IPS-15b (cell line): Measurements from ENCODE around the gene GBF1.
A peak's percentile ranks its signal among the peaks of the same experiment; 100 is the strongest.

Experiments used
- H3K27me3 ChIP-seq: one replicate; pipeline ENCODE4 v1.6.1; 2013; ENCODE audit warnings: low read length; ENCODE audit not compliant: control insufficient read depth, insufficient read depth
- H3K36me3 ChIP-seq: one replicate; pipeline ENCODE4 v1.6.1; 2013; ENCODE audit warnings: low read length; ENCODE audit not compliant: control insufficient read depth, insufficient read depth
- H3K4me1 ChIP-seq: one replicate; pipeline ENCODE4 v1.6.1; 2013; ENCODE audit warnings: mild to moderate bottlenecking, low read length; ENCODE audit not compliant: control insufficient read depth, insufficient read depth
- H3K4me3 ChIP-seq: one replicate; pipeline ENCODE4 v1.5.1; 2013; ENCODE audit warnings: low read depth, low read length
- H3K9ac ChIP-seq: one replicate; pipeline ENCODE4 v1.6.1; 2013; ENCODE audit warnings: low read depth, mild to moderate bottlenecking, low read length
- H3K9me3 ChIP-seq: one replicate; pipeline ENCODE4 v1.6.1; 2013; ENCODE audit warnings: mild to moderate bottlenecking, low read length; ENCODE audit not compliant: control insufficient read depth, insufficient read depth

The GBF1 gene

GRCh38 chr10:102332772-102333171 lies 87.4 kb downstream of the GBF1 start:
- Histone ChIP-seq H3K27me3 (no peaks in the 10 kb centered on the region), H3K36me3 (no peaks in the 10 kb centered on the region), H3K4me1 (no peaks in the 10 kb centered on the region), H3K9me3 (no peaks in the 10 kb centered on the region), H3K9ac (no peak overlapping the region), H3K4me3 (no peak overlapping the region)

- H3K36me3 ChIP-seq = no peaks in the 10 kb centered on the region
- H3K4me3 ChIP-seq = no peak overlapping the region
- H3K27me3 ChIP-seq = peaks cover under 1% of the 10 kb centered on the region
- H3K4me1 ChIP-seq = no peaks in the 10 kb centered on the region
- H3K9me3 ChIP-seq = no peaks in the 10 kb centered on the region
- no peak overlapping the region for H3K9ac ChIP-seq
These were observed 88.8 kb downstream of the GBF1 start for GRCh38 chr10:102334101-102334500.

GRCh38 chr10:102335184-102335583 lies 89.9 kb downstream of the GBF1 start:
- Histone ChIP-seq H3K36me3 (no peaks in the 10 kb centered on the region), H3K4me1 (no peaks in the 10 kb centered on the region), H3K27me3 (peaks cover 5% of the 10 kb centered on the region), H3K9me3 (no peaks in the 10 kb centered on the region), H3K4me3 (no peak overlapping the region), H3K9ac (no peak overlapping the region)

GRCh38 chr10:102341038-102341688 lies 95.8 kb downstream of the GBF1 start:
- Histone ChIP-seq H3K9me3 (no peaks in the 10 kb centered on the region), H3K36me3 (no peaks in the 10 kb centered on the region), H3K27me3 (peaks cover 41% of the 10 kb centered on the region), H3K4me3 (no peak overlapping the region), H3K9ac (no peak overlapping the region), H3K4me1 (peaks cover 10% of the 10 kb centered on the region)

- Histone ChIP-seq H3K4me3 (peak overlapping the region; percentile 19), H3K9me3 (no peaks in the 10 kb centered on the region), H3K9ac (no peak overlapping the region), H3K27me3 (peaks cover 41% of the 10 kb centered on the region), H3K4me1 (peaks cover 10% of the 10 kb centered on the region), H3K36me3 (no peaks in the 10 kb centered on the region)
These were observed 97.1 kb downstream of the GBF1 start for GRCh38 chr10:102342458-102342857.

GRCh38 chr10:102342958-102343357 lies 97.6 kb downstream of the GBF1 start:
- no peak overlapping the region for H3K9ac ChIP-seq

GRCh38 chr10:102344067-102344466 lies 98.7 kb downstream of the GBF1 start:
- H3K4me3 ChIP-seq = no peak overlapping the region
- no peak overlapping the region for H3K9ac ChIP-seq
- H3K27me3 ChIP-seq = peaks cover 40% of the 10 kb centered on the region
- no peaks in the 10 kb centered on the region for H3K9me3 ChIP-seq
- H3K36me3 ChIP-seq = no peaks in the 10 kb centered on the region
- H3K4me1 ChIP-seq = peaks cover 10% of the 10 kb centered on the region

More at GRCh38 chr10:102342958-102343357, 97.6 kb downstream of the GBF1 start:
- H3K4me1 ChIP-seq = peaks cover 10% of the 10 kb centered on the region
- H3K4me3 ChIP-seq = no peak overlapping the region
- H3K36me3 ChIP-seq = no peaks in the 10 kb centered on the region
- H3K27me3 ChIP-seq = peaks cover 41% of the 10 kb centered on the region
- no peaks in the 10 kb centered on the region for H3K9me3 ChIP-seq

- no peaks in the 10 kb centered on the region for H3K36me3 ChIP-seq
- peaks cover 8% of the 10 kb centered on the region for H3K4me1 ChIP-seq
- no peaks in the 10 kb centered on the region for H3K9me3 ChIP-seq
- no peak overlapping the region for H3K9ac ChIP-seq
- H3K27me3 ChIP-seq = peaks cover 18% of the 10 kb centered on the region
- no peak overlapping the region for H3K4me3 ChIP-seq
These were observed 102.0 kb downstream of the GBF1 start for GRCh38 chr10:102347236-102347828.

GRCh38 chr10:102352066-102352715 lies 106.9 kb downstream of the GBF1 start:
- no peaks in the 10 kb centered on the region for H3K9me3 ChIP-seq
- no peaks in the 10 kb centered on the region for H3K27me3 ChIP-seq
- H3K4me3 ChIP-seq = no peak overlapping the region
- peaks cover 3% of the 10 kb centered on the region for H3K36me3 ChIP-seq
- H3K4me1 ChIP-seq = no peaks in the 10 kb centered on the region
- no peak overlapping the region for H3K9ac ChIP-seq

GRCh38 chr10:102354451-102354850 lies 109.1 kb downstream of the GBF1 start:
- no peaks in the 10 kb centered on the region for H3K9me3 ChIP-seq
- H3K27me3 ChIP-seq = no peaks in the 10 kb centered on the region
- no peak overlapping the region for H3K9ac ChIP-seq
- H3K36me3 ChIP-seq = peaks cover 3% of the 10 kb centered on the region
- H3K4me1 ChIP-seq = no peaks in the 10 kb centered on the region
- H3K4me3 ChIP-seq = no peak overlapping the region

GRCh38 chr10:102358712-102359382 lies 113.5 kb downstream of the GBF1 start:
- Histone ChIP-seq H3K9me3 (no peaks in the 10 kb centered on the region), H3K4me3 (no peak overlapping the region), H3K36me3 (peaks cover 16% of the 10 kb centered on the region), H3K4me1 (no peaks in the 10 kb centered on the region), H3K27me3 (no peaks in the 10 kb centered on the region), H3K9ac (no peak overlapping the region)
